Measurements from ENCODE around the gene WWOX.

DNA sequence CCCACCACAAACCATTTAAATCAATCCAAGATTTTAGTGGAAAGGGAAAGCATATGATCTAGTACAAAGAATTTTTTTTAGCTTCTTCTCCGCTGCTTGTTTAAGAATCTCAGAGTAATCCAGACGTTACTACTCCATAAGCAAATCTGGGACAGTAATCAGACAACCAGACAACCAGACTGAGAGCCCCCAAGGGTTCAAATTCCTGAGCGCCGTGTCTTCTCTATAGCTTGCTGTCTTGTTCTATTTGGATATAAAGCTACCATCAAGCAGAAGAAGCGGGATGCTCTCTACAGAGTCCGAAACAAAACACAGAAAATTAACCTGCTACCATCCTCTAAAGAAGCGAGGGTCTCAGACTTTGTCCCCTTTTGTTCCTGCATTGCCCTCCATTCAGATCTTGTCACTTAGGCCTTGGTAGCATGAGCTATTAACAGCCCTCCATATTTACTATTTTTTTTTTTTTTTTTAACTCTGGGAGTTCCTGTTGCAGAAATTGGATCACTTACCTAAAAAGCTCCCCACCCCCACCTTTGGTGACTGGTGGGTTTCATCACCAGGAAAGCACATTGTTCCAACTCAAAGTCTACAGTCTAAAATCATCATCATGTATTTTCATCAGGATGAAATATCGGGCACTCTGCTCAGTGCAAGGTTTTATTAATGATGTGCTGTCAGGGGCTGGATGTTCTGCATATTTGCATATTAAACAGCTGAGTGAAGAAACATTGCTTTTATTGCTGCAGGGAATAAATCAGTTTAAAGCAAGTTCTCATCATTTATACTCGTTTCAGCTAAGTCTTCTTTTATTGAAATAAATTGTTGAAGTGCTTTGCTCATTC, 576.7 kb downstream of the WWOX start:
- TF ChIP-seq, protein P1, sequence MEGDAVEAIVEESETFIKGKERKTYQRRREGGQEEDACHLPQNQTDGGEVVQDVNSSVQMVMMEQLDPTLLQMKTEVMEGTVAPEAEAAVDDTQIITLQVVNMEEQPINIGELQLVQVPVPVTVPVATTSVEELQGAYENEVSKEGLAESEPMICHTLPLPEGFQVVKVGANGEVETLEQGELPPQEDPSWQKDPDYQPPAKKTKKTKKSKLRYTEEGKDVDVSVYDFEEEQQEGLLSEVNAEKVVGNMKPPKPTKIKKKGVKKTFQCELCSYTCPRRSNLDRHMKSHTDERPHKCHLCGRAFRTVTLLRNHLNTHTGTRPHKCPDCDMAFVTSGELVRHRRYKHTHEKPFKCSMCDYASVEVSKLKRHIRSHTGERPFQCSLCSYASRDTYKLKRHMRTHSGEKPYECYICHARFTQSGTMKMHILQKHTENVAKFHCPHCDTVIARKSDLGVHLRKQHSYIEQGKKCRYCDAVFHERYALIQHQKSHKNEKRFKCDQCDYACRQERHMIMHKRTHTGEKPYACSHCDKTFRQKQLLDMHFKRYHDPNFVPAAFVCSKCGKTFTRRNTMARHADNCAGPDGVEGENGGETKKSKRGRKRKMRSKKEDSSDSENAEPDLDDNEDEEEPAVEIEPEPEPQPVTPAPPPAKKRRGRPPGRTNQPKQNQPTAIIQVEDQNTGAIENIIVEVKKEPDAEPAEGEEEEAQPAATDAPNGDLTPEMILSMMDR (IDR thresholded peaks at IDR 0.05), result no peak
- TF ChIP-seq EZH2 (IDR thresholded peaks at IDR 0.05; ENCODE audit: borderline replicate concordance, insufficient read depth, low read depth, low read length, poor library complexity, severe bottlenecking), result no peak
